ENCODE data around the gene WDR38. TPM values are rescaled to one million over a fixed set of nuclear protein-coding genes. Genes with fewer than 3 reads are reported as not detected.

The WDR38 gene
- polyA plus RNA-seq, 1 experiment, result not detected

DNA sequence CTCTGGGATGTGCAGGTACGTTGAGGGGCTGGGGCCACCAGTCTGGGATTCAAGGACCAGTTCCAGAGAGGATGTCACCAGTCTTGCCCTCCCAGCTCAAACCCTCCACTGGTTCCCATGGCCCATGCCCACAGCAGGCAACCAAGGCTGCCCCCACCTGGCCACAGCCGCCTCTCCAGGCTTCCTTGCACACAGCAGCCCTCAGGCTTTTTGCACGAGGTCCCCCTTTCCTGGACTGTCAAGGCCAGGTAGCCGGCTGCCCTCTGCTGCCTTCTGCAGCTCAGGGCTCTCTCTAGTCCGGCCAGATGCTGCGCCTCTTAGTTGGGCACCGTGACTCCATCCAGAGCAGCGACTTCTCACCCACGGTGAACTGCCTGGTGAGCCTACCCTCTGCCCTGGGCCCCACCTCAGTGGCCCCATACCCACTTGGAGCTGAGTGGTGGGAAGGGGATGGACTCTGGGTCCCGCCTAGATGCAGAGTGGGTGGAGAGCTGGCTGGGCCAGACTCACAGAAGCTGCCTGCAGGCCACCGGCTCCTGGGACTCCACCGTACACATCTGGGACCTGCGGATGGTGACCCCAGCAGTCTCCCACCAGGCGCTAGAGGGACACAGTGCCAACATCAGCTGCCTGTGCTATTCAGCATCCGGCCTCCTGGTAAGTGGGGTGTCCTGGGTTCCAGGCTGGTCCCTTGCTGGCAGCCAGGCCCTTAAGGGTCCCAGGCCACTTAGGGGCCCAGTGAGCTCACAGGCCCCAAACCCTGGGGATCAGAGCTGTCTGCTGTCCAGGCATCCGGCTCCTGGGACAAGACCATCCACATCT, 2.9 kb downstream of the WDR38 start:
- Histone ChIP-seq H3K27me3 (ENCODE audit: control insufficient read depth, insufficient read depth, low read length) (peaks cover 3% of the 10 kb centered on the region), H3K27ac (ENCODE audit: low read depth, low read length) (peak overlapping the region; percentile 2), H3K4me3 (ENCODE audit: low read depth, low read length) (no peak overlapping the region), H3K9me3 (ENCODE audit: control insufficient read depth, insufficient read depth, low read length) (no peaks in the 10 kb centered on the region; the same call in 1 of the 2 replicates)
- POLR2A ChIA-PET, result interaction anchor here (0.7 to 2.3 kb wide), 6 partner anchors 18 to 270 kb away, joined by 3 to 9 read pairs (median 6); partner anchors contain the start of gene OLFML2A
- TF ChIP-seq, protein P1, sequence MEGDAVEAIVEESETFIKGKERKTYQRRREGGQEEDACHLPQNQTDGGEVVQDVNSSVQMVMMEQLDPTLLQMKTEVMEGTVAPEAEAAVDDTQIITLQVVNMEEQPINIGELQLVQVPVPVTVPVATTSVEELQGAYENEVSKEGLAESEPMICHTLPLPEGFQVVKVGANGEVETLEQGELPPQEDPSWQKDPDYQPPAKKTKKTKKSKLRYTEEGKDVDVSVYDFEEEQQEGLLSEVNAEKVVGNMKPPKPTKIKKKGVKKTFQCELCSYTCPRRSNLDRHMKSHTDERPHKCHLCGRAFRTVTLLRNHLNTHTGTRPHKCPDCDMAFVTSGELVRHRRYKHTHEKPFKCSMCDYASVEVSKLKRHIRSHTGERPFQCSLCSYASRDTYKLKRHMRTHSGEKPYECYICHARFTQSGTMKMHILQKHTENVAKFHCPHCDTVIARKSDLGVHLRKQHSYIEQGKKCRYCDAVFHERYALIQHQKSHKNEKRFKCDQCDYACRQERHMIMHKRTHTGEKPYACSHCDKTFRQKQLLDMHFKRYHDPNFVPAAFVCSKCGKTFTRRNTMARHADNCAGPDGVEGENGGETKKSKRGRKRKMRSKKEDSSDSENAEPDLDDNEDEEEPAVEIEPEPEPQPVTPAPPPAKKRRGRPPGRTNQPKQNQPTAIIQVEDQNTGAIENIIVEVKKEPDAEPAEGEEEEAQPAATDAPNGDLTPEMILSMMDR (IDR thresholded peaks at IDR 0.05; ENCODE audit: low read depth, low read length), result peak; percentile 52
- DNase-seq (ENCODE audit: low read depth, low spot score), result no peak
- CTCF ChIA-PET, result interaction anchor here (0.6 to 13.2 kb wide), 2 partner anchors 82 to 219 kb away, joined by 3 to 674 read pairs; partner anchors contain the start of genes NR6A1 and OLFML2A

DNA sequence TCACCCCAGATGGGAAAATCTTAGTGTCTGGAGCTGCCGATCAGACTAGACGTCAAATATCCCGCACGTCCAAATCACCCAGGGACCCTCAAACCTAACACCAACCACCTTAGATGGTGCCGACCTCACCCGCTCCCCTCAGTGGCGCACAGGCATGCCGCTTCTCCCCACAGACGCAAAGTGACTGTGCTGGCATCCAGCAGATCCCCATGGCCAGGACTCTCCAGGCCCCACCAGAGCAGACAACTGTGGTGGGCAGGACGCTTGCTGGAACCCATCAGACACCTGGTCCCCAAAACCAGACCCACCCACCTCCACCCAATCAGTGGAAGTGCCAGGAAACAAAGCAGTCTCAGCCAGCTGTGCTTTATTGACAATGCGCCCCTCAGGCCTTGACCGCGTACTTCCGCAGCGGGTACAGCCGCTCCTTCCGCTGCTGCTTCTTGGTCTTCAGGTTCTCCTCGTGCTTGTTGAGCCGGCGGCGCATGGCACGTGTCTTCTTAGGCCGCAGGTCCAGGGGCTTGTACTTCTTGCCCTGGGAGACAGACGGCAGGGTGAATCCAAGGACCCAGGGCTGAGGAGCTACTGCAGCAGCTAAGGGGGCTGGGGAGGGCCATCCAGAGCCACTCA, 4.4 kb downstream of the WDR38 start:
- no peaks in the 10 kb centered on the region for H3K27me3 ChIP-seq (ENCODE audit: control insufficient read depth, insufficient read depth, low read length)
- no peak overlapping the region for H3K27ac ChIP-seq (ENCODE audit: low read depth, low read length)
- TF ChIP-seq, protein P1 (IDR thresholded peaks at IDR 0.05; ENCODE audit: low read depth, low read length), result no peak
- DNase-seq (ENCODE audit: low read depth, low spot score), result no peak
- peaks cover 3% of the 10 kb centered on the region; the same call in 1 of the 2 replicates for H3K9me3 ChIP-seq (ENCODE audit: control insufficient read depth, insufficient read depth, low read length)
- ChIA-PET CTCF (interaction anchor here (7.1 kb wide), 1 partner anchor 84 kb away, joined by 68 read pairs; the partner anchor contains the start of gene NR6A1), POLR2A (interaction anchor here (1.4 kb wide), 1 partner anchor 81 kb away, joined by 3 read pairs; the partner anchor contains the start of gene OLFML2A)
- no peak overlapping the region for H3K4me3 ChIP-seq (ENCODE audit: low read depth, low read length)

DNA sequence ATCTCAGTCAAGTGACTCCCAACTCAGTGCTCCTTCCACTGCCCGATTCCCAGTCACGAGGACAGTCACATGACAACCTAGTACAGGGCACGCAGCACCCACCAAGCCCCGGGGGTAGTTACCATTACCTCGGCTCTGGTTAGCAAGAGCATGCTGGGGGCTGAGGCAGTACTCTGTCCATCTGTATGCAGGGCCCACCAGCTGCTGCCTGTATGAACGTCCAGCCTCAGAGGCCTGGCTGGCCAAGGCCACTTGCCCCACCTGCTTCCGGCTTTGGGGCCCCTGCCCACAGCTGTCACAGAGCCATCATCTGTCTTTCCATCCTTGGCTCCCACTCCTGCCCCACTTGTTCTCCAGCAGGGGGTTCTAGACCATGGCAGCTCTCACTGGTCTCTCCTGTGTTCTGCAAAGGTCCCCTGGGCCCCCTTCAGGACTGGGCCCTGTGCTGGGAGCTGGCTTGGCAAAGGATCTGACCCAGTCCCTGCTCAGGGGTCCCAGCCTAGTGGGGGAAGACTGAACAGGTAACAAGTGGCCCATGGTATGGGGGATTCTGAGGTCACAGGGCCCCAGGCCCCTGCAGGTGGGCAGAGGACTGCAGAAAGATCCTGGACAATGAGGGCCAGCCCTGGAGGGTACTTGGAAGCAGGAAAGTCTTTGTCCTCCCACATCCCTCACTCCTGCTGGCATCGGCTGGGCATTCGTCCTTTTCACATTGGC, 5.2 kb downstream of the WDR38 start:
- no peak for DNase-seq (ENCODE audit: low read depth, low spot score)
- ChIA-PET POLR2A (interaction anchor here (0.9 to 1.4 kb wide), 3 partner anchors 79 to 88 kb away, joined by 3 to 4 read pairs (median 4); partner anchors contain the start of genes NR6A1 and OLFML2A), CTCF (interaction anchor here (7.1 kb wide), 1 partner anchor 85 kb away, joined by 68 read pairs; the partner anchor contains the start of gene NR6A1)
- Histone ChIP-seq H3K27me3 (ENCODE audit: control insufficient read depth, insufficient read depth, low read length) (no peaks in the 10 kb centered on the region), H3K4me3 (ENCODE audit: low read depth, low read length) (no peak overlapping the region), H3K27ac (ENCODE audit: low read depth, low read length) (peak overlapping the region; percentile 21), H3K9me3 (ENCODE audit: control insufficient read depth, insufficient read depth, low read length) (peaks cover 3% of the 10 kb centered on the region; the same call in 1 of the 2 replicates)
- TF ChIP-seq, protein P1 (IDR thresholded peaks at IDR 0.05; ENCODE audit: low read depth, low read length), result no peak

DNA sequence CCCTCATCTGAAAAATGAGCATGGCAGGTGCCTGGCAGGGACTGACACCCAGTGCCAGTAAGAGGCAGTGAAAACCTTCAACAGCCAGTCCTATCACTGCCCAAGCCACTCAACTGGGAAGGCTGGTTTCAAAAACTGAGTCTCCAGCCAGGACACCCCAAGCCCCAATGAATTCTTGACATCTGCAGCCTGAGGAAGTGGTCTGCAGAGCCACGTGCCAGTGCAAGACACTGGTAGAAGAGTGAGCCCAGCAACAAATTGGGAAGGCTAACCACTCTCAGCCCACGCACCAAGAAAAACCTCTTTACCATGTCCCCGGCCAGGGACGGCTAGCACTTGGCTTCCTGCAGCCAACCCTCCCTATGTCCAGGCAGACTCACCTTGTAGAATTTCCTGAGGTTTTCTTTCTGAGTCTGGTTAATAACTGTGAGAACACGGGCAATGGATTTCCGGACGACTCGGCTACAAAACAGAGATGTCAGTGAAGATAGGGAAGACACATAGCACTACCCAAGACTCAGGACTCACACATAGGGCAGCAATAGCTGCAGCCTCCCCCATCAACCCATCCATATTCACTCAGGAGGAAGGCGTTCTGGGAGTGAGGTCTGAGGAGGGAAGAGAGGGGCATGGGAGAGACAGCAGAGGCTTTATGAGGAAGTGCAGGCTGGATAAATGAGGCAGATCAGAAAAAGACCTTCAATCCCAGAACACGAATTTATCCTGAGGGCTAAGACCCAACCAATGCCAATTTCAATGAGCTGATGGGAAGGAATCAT, 6.7 kb downstream of the WDR38 start:
- Histone ChIP-seq H3K4me3 (ENCODE audit: low read depth, low read length) (peak overlapping the region; percentile 95), H3K9me3 (ENCODE audit: control insufficient read depth, insufficient read depth, low read length) (peaks cover 3% of the 10 kb centered on the region; the same call in 1 of the 2 replicates), H3K27me3 (ENCODE audit: control insufficient read depth, insufficient read depth, low read length) (no peaks in the 10 kb centered on the region), H3K27ac (ENCODE audit: low read depth, low read length) (no peak overlapping the region)
- TF ChIP-seq, protein P1 (IDR thresholded peaks at IDR 0.05; ENCODE audit: low read depth, low read length), result no peak
- no peak for DNase-seq (ENCODE audit: low read depth, low spot score)
- ChIA-PET CTCF (interaction anchor here (3.4 to 7.1 kb wide), 2 partner anchors 8 to 86 kb away, joined by 25 to 68 read pairs; partner anchors contain the start of genes NR6A1 and WDR38), POLR2A (interaction anchor here (1.3 kb wide), 1 partner anchor 18 kb away, joined by 3 read pairs; no protein-coding TSS in a partner anchor)
